Calu3 (cell line): ENCODE measurements around the gene EVC2. TPM values are rescaled to one million over a fixed set of nuclear protein-coding genes. Genes with fewer than 3 reads are reported as not detected.

ENCODE experiments used
- BruUV-seq: library from RNA; stranded (reverse); fragments of 400-500 nt; replicated peaks from 2 replicates; lab custom pipeline; 2021; lab: Mats Ljungman, UMichigan
- CTCF ChIA-PET: fragments of 300-600 bp; sonication (Branson Sonifier 250); formaldehyde crosslinking; loops from one replicate; lab custom pipeline; 2022; ENCODE audit warnings: antibody characterized with exemption; lab: Charles Lee
- DNase-seq: peaks from one replicate; pipeline ENCODE4 v3.0.0; 2022
- H3K27ac Mint-ChIP-seq: one replicate; pipeline ENCODE4 v1.8.0; 2022; ENCODE audit warnings: mixed read lengths; ENCODE audit not compliant: unreplicated experiment
- H3K27me3 Mint-ChIP-seq: one replicate; pipeline ENCODE4 v1.8.0; 2022; ENCODE audit warnings: mixed read lengths; ENCODE audit not compliant: unreplicated experiment
- H3K36me3 Mint-ChIP-seq: one replicate; pipeline ENCODE4 v1.8.0; 2022; ENCODE audit warnings: mild to moderate bottlenecking, moderate library complexity, mixed read lengths; ENCODE audit not compliant: insufficient read depth, unreplicated experiment
- H3K4me1 Mint-ChIP-seq: one replicate; pipeline ENCODE4 v1.8.0; 2022; ENCODE audit warnings: mild to moderate bottlenecking, low read depth, mixed read lengths; ENCODE audit not compliant: unreplicated experiment
- H3K4me3 Mint-ChIP-seq: one replicate; pipeline ENCODE4 v1.8.0; 2022; ENCODE audit warnings: mild to moderate bottlenecking, low read depth, moderate library complexity, mixed read lengths; ENCODE audit not compliant: unreplicated experiment
- H3K9me3 Mint-ChIP-seq: one replicate; pipeline ENCODE4 v1.8.0; 2022; ENCODE audit warnings: low read depth, mixed read lengths; ENCODE audit not compliant: unreplicated experiment
- intact Hi-C: fragments of 100-400 bp; cut with micrococcal nuclease; formaldehyde crosslinking; loops from one replicate; pipeline ENCODE4 v1.10.0; 2022; ENCODE audit not compliant: unreplicated experiment
- total RNA-seq: library from RNA; stranded (reverse); gene quantifications from 2 replicates; pipeline ENCODE4 v1.2.3, GENCODE V29; 2022
- TF ChIP-seq, protein P1 (sequence below): fragments of 200-600 bp; IDR thresholded peaks from one replicate; pipeline ENCODE4 v1.8.0; 2022; ENCODE audit warnings: antibody characterized with exemption; ENCODE audit not compliant: unreplicated experiment

EVC2 gene
- total RNA-seq, 1 experiment from 2014 or later, result not detected

DNA sequence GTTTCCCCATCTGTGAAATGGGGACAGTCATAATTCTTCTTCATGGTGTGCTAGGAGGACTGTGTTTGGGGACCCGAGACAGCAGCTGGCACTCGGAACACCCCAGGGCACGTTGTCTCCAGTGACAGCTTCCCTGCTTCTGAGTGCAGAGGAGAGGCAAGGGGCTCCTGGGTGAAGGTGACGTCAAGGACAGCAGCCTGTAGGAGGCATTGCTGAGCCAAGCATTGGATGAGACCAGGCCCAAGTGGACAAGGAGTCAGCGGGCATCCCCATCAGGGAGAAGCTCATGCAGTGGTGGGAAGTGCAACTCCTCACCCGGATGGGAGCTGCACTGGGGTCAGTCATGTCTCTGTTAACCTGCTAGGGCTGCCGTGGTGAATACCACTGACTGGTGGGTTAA is 48.7 kb upstream of the EVC2 start:
- Mint-ChIP-seq H3K9me3 (peaks cover 5% of the 10 kb centered on the region), H3K27me3 (no peaks in the 10 kb centered on the region), H3K4me3 (no peak overlapping the region), H3K4me1 (no peaks in the 10 kb centered on the region), H3K27ac (no peak overlapping the region), H3K36me3 (no peaks in the 10 kb centered on the region)
- TF ChIP-seq, protein P1, sequence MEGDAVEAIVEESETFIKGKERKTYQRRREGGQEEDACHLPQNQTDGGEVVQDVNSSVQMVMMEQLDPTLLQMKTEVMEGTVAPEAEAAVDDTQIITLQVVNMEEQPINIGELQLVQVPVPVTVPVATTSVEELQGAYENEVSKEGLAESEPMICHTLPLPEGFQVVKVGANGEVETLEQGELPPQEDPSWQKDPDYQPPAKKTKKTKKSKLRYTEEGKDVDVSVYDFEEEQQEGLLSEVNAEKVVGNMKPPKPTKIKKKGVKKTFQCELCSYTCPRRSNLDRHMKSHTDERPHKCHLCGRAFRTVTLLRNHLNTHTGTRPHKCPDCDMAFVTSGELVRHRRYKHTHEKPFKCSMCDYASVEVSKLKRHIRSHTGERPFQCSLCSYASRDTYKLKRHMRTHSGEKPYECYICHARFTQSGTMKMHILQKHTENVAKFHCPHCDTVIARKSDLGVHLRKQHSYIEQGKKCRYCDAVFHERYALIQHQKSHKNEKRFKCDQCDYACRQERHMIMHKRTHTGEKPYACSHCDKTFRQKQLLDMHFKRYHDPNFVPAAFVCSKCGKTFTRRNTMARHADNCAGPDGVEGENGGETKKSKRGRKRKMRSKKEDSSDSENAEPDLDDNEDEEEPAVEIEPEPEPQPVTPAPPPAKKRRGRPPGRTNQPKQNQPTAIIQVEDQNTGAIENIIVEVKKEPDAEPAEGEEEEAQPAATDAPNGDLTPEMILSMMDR, result no peak
- DNase-seq, result no peak
- no TSS peak for BruUV-seq
- intact Hi-C loops, result no loop called here
- CTCF ChIA-PET, result no interaction called here

DNA sequence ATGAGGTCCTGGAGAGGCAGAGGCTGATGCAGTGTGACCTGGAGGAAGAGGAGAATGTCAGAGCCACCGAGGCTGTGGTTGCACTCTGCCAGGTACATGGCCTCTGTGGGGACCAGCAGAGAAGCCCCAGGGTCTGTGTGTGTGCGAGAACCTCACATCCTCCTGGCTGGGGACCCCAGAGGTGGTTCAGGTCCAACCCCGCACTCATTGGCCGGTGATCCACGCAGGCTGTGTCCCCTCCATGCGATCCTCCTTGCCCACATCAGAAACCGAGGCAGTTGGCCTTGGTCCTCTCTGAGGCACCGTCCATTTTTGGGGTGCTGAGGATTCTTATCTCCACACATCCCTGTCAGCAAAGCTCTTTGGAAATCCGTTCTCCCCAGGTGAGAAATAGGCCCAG is 47.9 kb upstream of the EVC2 start:
- DNase-seq, result no peak
- no peak overlapping the region for H3K4me3 Mint-ChIP-seq
- H3K36me3 Mint-ChIP-seq, result no peaks in the 10 kb centered on the region
- intact Hi-C loops, result no loop called here
- TF ChIP-seq, protein P1, result no peak
- no peaks in the 10 kb centered on the region for H3K27me3 Mint-ChIP-seq
- no peaks in the 10 kb centered on the region for H3K4me1 Mint-ChIP-seq
- peaks cover 5% of the 10 kb centered on the region for H3K9me3 Mint-ChIP-seq
- no peak overlapping the region for H3K27ac Mint-ChIP-seq
- BruUV-seq, result no TSS peak
- CTCF ChIA-PET, result no interaction called here

DNA sequence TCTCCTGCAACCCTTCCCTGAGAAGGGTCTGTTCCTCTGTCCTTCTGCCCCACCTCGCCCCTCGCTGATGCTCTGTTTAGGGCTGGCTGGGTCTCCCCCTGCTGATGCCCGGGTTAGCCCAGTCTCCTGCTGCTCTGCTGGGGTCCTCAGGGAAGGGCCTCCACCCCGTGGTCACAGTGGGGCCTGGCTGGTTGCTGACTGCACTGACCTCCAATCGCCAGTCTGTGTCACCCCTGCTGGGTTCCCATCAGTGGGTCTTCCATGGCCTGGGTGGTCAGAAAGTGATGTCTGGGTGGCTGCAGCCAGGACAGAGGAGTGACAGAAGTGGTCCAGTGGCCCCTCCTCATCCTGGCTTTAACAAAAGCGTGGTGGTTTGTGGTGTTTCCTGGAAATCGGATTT is 47.3 kb upstream of the EVC2 start:
- H3K9me3 Mint-ChIP-seq, result peaks cover 5% of the 10 kb centered on the region
- DNase-seq, result no peak
- H3K27ac Mint-ChIP-seq, result no peak overlapping the region
- H3K4me1 Mint-ChIP-seq, result no peaks in the 10 kb centered on the region
- TF ChIP-seq, protein P1, result no peak
- no peak overlapping the region for H3K4me3 Mint-ChIP-seq
- CTCF ChIA-PET, result no interaction called here
- no peaks in the 10 kb centered on the region for H3K27me3 Mint-ChIP-seq
- intact Hi-C loops, result no loop called here
- no peaks in the 10 kb centered on the region for H3K36me3 Mint-ChIP-seq
- BruUV-seq, result no TSS peak

DNA sequence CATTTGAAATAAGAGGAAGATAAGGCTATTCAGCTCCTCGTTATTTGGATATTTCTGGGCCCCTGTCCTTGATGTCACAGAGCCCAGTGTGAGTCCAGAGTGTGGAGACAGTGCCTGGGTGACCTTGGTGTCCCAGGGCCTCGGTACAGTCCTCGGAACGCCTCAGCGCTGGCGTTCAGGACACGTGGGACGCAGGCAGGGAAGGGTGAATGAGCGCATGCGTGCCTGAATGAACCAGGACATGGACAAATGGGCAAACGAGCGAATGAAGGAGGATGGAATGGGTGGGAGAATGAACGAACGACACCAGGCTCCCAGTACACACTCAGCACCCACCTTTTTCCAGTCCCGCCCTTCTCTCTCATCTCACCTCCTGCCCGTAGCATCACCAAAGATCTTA is 46.8 kb upstream of the EVC2 start:
- peaks cover 5% of the 10 kb centered on the region for H3K9me3 Mint-ChIP-seq
- TF ChIP-seq, protein P1, result no peak
- H3K4me1 Mint-ChIP-seq, result no peaks in the 10 kb centered on the region
- DNase-seq, result no peak
- H3K36me3 Mint-ChIP-seq, result no peaks in the 10 kb centered on the region
- H3K27me3 Mint-ChIP-seq, result no peaks in the 10 kb centered on the region
- intact Hi-C loops, result no loop called here
- H3K27ac Mint-ChIP-seq, result no peak overlapping the region
- no peak overlapping the region for H3K4me3 Mint-ChIP-seq
- CTCF ChIA-PET, result no interaction called here
- no TSS peak for BruUV-seq
